HG03378 (cell line): ENCODE measurements around the gene PACSIN3.

Source experiments
- ATAC-seq: cut with Tn5 transposase; IDR thresholded peaks from one replicate; pipeline ENCODE4 v1.9.1; 2021; ENCODE audit warnings: mild to moderate bottlenecking, moderate library complexity; ENCODE audit not compliant: unreplicated experiment

Gene PACSIN3

DNA sequence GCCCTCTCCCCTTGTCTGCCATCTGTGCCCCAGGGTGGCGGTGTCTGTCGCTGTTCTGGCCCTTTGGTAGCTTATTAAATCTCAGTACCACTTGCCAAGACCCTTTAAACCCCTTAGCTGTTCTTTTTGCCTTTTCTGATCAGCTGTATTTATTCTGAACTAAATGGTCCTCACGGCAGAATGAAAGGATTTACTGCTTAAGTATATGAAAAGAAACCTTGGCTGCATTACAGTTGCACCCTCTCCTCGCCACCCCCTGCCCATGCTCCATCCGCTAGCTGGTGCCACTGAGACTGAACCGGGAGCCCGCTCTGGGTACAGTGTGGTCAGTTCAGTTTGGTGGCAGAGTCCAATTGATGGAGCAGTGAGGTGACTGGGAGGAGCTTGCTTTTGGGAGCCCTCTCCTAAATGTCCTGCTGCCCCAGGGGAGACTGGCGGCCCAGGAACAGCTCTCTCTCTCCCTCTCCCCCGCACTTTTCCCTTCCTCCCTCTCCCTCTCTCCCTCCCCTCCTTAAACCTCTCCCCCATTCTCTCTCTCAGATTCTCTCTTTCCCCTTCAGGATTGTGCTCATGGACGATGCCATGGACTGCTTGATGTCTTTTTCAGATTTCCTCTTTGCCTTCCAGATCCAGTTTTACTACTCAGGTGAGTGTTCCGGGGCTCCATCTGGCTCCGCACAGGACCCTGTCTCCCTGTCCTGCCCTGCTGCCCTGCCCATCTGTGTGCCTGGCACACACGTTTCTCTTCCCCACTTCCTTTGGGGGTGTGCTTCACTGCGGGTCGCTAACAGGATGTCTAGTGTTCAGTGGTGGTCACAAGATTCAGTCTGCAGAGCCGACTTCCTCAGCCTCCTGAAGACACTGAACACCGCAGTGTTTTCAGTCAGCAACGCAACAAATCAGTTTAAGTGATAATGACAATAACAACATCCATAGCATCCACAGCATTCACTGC is 31.3 kb downstream of the PACSIN3 start:
- no peak for ATAC-seq

DNA sequence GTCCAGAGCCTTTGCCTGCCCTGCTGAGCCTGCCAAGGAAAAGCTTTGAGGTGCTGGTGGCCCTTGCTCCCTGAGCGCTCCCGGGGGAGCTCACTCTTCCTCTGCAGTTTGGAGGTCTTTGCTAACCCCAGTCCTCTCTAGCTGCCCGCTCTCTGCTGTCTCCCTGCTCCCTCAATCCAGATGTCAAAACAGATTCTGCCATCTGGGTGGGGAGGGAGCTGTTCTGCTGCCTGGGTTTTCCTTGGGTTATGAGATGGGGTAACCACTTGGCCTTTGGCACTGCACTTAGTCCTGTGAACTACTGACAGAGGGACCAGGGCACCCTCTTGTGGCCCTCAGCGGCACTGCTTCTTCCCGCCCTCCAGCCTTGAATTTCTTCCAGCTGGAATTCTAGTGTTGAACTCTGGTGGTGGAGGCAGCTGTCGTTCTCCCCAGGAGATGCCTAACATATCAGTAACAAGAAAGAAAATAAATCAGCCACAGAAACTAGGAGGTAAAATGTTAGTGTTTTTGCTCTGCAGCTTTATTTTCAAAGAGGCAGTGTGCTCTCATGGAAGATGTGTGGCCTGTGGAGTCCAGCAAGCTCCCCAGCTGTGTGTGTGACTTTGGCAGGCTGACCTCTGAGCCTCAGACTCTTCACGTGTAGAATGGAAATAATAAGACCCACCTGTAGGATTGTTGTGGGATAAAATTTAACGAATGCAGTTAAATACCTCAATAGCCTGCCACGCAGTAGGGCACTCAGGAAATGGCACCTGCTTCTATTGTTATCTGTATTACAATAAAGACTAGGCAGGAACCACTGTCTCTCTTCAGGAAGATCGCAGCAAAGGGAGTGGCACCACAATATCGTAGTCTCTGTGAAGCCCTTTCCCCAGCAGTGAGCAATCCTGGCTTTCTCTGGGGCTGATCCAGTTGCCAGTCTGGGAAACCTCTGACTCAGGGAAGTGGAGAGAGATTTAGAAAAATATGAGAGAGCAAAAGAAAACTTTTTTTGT is 33.0 kb downstream of the PACSIN3 start:
- ATAC-seq = no peak

DNA sequence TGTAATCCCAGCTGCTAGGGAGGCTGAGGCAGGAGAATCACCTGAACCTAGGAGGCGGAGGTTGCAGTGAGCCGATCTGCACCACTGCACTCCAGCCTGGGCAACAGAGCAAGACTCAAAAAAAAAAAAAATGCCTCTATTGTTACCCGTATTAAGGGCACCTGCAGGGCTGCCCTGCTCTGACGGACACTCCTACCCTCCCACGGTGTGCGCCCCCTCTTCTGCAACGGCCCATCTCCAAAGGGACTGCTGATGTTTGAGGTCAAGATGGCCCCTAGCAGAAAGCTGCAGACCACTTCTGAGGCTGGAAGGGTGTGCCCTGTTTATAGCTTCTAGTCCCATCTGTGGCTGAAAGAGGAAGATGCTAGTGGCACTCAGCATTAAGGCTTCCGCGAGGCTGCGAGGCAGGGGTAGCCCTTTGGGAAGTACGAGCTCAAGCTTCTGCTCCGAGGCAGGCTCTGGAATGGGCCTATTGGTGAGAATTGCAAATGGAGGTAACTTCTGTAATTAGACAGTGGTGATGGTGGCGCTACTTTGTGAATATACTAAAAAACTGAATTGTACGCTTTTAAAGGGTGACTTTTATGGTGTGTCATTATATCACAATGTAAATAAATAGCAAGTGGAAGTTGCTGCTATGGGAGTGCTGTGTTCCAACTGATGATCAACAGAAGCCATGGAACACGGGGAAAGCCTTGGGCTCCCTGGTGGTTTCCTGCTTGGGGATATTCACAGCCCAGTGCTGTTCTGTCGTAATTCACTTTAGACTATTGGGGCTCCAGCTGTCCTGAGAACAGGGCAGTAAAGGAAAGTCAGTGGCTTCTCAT is 33.9 kb downstream of the PACSIN3 start:
- ATAC-seq = no peak

GRCh38 chr11:47149782-47150181 is 36.5 kb downstream of the PACSIN3 start:
- ATAC-seq = no peak

DNA sequence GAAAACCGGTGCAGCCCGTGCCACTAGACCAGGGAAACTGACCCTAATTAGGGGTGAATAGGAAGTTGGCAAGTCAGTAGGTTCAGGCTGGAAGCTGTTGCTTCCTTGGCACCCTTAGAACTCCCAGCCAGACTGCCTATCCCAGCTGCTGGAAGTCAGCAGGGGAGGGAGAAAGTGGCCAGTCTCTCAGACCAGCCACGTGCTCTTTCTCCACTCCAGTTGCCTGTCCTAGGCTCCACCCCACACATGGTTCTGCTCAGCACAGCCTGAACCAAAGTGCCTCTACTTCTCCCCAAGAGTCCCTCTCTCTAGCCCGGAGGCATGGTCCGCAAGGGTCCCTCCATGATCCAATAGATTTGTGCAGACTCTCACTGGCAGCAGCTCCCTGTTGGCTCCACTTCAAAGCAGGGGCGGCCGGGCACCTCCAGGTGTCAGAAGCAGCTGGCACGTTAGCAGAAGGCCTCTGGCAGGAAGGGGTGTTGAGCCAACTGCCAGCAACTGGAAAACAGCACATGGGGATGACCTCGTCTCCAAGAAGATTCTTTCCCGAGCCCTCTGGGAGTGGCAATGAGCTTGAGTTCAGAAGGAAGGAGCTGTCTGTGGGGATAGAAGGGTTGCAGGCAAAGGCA is 37.2 kb downstream of the PACSIN3 start:
- no peak for ATAC-seq

DNA sequence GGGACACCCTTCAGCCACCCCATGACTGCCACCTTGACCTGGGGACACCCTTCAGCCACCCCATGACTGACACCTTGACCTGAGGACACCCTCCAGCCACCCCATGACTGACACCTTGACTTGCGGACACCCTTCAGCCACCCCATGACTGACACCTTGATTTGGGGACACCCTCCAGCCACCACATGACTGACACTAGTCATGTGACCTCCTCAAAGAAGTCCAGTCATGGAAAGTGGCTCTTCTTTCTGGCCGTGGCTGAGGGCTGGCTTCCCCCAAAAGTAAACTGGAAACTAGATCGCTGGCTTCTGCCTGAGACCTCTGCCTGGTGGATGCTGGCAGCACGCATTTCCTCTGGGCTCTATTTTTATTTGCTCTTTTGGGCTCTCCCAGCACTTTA is 38.0 kb downstream of the PACSIN3 start:
- ATAC-seq = no peak

DNA sequence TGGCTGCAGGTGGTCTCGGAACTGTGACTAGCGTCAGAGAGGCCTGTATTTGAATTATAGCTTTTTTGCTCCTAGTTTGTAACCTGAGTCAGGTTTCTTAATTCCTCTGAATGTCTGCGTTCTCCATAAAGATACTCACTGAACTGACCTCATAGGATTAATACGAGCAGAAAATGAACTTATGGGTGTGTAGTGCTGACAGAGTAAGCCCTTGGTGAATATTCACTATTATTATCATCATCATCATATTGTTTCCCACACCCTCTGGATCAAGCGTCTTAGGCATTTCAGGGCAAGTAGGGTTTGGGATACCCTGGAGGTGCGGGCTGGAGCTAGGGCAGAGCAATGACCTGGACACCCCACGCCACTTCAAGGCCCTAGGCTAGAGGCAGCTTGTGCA is 38.6 kb downstream of the PACSIN3 start:
- ATAC-seq = no peak

GRCh38 chr11:47147250-47147649 is 39.0 kb downstream of the PACSIN3 start:
- no peak for ATAC-seq

DNA sequence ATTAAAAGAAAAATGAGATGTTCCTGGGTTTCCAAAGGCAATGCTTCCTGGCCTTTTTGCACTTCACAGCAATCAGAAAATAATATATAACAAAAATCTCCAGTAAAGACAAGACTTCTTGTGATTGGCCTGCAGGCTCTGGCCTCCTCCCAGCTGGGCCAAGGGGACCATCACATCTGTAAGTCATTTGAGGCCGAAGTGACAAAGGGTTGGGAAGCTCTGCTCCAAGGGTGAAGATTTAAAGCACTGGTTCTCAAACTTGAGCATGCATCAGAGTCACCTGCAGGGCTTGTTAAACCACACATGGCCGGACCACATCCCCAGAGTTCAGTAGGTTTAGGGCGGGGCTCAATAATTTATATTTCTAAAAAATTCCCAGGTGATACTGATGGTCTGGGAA is 41.7 kb downstream of the PACSIN3 start:
- no peak for ATAC-seq

- ATAC-seq = no peak
Measured at GRCh38 chr11:47143322-47143721, 42.9 kb downstream of the PACSIN3 start.

GRCh38 chr11:47139878-47140277 is 46.4 kb downstream of the PACSIN3 start:
- no peak for ATAC-seq

DNA sequence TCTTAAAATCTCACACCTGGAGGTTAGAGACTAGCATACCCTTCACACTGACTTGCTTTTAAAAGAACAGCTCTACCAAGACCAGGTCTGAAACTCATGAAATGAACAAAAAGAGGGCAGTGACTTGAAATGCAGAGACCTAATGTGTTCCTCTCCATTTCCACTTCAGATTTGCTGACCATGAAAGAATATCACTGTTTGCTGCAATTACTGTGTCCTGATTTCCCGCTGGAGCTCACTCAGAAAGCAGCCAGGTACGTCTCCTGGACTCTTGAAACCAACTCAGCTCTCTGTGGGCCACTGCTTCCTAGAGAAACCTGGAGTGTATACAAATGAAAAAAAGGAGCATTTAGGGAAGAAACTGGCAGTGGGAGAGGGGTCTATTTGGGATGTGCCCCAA is 48.8 kb downstream of the PACSIN3 start:
- ATAC-seq = no peak

GRCh38 chr11:47136921-47137320 is 49.3 kb downstream of the PACSIN3 start:
- ATAC-seq = no peak

GRCh38 chr11:47136327-47136726 is 49.9 kb downstream of the PACSIN3 start:
- ATAC-seq = no peak

DNA sequence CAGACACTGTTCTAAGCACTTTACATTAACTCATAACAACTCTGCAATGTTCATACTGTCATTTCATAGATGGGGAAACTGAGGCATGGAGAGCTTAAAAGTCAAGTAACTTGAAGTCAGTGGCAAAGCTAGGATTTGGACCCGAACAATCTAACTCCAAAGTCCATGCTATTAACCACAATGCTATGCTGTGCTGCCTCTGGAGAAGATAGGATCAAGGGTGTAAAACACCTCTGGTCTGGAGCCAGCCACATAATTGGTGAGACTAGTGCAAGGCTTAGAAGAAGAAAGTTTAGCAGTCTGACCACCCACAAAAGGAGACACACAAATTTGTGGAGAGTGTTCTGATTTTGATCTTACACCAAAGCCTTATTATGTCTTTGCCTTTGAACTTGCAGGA is 53.3 kb downstream of the PACSIN3 start:
- ATAC-seq = no peak

DNA sequence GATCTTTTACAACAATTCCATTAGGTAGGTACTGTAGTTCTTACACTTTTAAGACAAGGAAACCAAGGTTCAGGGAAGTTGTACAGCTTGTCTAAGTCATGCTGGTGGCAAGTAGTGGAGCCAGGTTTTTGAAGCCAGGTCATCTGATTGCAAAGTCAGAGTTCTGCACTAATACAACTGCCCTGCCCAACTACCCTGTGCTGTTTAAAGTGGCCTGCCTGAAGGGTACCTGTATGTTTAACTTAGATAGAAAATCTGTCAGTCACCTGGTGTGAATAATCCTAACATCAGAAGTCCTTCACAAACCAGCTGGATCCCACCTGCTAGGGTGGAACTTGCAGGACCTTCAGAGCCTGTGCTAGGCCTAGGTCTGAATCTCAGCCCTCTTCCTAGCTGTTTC is 53.7 kb downstream of the PACSIN3 start:
- no peak for ATAC-seq

GRCh38 chr11:47131136-47131535 is 55.1 kb downstream of the PACSIN3 start:
- ATAC-seq = no peak

- ATAC-seq = no peak
Measured at GRCh38 chr11:47130543-47130942, 55.7 kb downstream of the PACSIN3 start.
